HepG2 (cell line): ENCODE results near the gene E2F3. TPM values are rescaled to one million over a fixed set of nuclear protein-coding genes. Genes with fewer than 3 reads are reported as not detected.

Experiments used
- ATAC-seq: fragments of 200-7000 bp; cut with Tn5 transposase; 3 replicates; pipeline ENCODE4 v1.9.1; 2020; ENCODE audit warnings: mild to moderate bottlenecking, moderate library complexity
- BruUV-seq: library from RNA; stranded (reverse); fragments of 400-500 nt; replicated peaks from 2 replicates; lab custom pipeline; 2021; lab: Mats Ljungman, UMichigan
- CTCF ChIA-PET: fragments of 300-600 bp; formaldehyde crosslinking; extraction: SDS; loops from one replicate; lab custom pipeline; 2021; ENCODE audit warnings: low total read pairs, inconsistent platforms, low intra/inter-chr PET ratio; lab: Yijun Ruan, JAX
- POLR2A ChIA-PET: fragments of 350-600 bp; sonication (Branson Sonifier 250); formaldehyde crosslinking; loops from one replicate; lab custom pipeline; 2020; ENCODE audit warnings: antibody characterized with exemption, inconsistent platforms; lab: Yijun Ruan, JAX
- DNase-seq: peaks from one replicate; pipeline ENCODE4 v3.0.0-alpha.2; 2015; ENCODE audit warnings: low spot score
- FAIRE-seq: peaks from 3 replicates; lab custom pipeline; 2011; peaks lifted over from hg19 to GRCh38; lab: Jason Lieb, UNC
- H2AFZ ChIP-seq: one replicate; pipeline ENCODE4 v1.6.1; 2011; ENCODE audit warnings: low read length, inconsistent platforms
- H3K27ac ChIP-seq: fragments of 300-600 bp; 3 replicates; pipeline ENCODE4 v1.8.0; 2011; ENCODE audit warnings: mixed run types, mild to moderate bottlenecking, mixed read lengths, low read length, inconsistent platforms; ENCODE audit not compliant: insufficient read depth; ENCODE audit errors: extremely low read length
- H3K27me3 ChIP-seq, 2 experiments: fragments of 200-600 bp in 1 of 2; 2 replicates in 1 of 2; 3 replicates in 1 of 2; pipeline versions ENCODE4 v1.6.0 to v1.8.0; 2011; ENCODE audit warnings: low read length in 2 of 2, mild to moderate bottlenecking in 2 of 2, moderate library complexity in 2 of 2, inconsistent platforms in 1 of 2; ENCODE audit not compliant: insufficient read depth in 2 of 2, control insufficient read depth in 1 of 2
- H3K36me3 ChIP-seq, 2 experiments: fragments of 200-600 bp in 1 of 2; replicated peaks in 1 of 2; 2 replicates in 1 of 2; 3 replicates in 1 of 2; pipeline versions ENCODE4 v1.5.1 to v1.8.0; 2011; ENCODE audit warnings: low read length in 2 of 2, inconsistent platforms in 1 of 2; ENCODE audit not compliant: insufficient read depth in 2 of 2, control insufficient read depth in 1 of 2
- H3K4me1 ChIP-seq: 2 replicates; pipeline ENCODE4 v1.5.1; 2012; ENCODE audit warnings: low read length, inconsistent platforms; ENCODE audit not compliant: insufficient read depth
- H3K4me2 ChIP-seq: 2 replicates; pipeline ENCODE4 v1.6.0; 2011; ENCODE audit warnings: low read depth, low read length, inconsistent platforms
- H3K4me3 ChIP-seq, 3 experiments: fragments of 200-600 bp in 1 of 3; sonication (generic), shearing (Covaris generic) in 1 of 3; replicated peaks in 1 of 3; 2 replicates each; pipeline ENCODE4 v1.5.1; 2011 to 2016; ENCODE audit warnings: low read length in 3 of 3, inconsistent platforms in 2 of 3, low read depth in 2 of 3, mild to moderate bottlenecking in 2 of 3, control low read depth in 1 of 3, mixed read lengths in 1 of 3; ENCODE audit not compliant: insufficient read depth in 1 of 3
- H3K79me2 ChIP-seq: one replicate; pipeline ENCODE4 v1.6.1; 2011; ENCODE audit warnings: low read length, inconsistent platforms; ENCODE audit not compliant: insufficient read depth
- H3K9ac ChIP-seq: 2 replicates; pipeline ENCODE4 v1.6.0; 2011; ENCODE audit warnings: mild to moderate bottlenecking, low read depth, low read length, inconsistent platforms; ENCODE audit not compliant: insufficient read depth
- H3K9me3 ChIP-seq: 2 replicates; pipeline ENCODE4 v1.5.1; 2012; ENCODE audit warnings: mild to moderate bottlenecking, low read length
- H4K20me1 ChIP-seq: 2 replicates; pipeline ENCODE4 v1.6.0; 2011; ENCODE audit warnings: inconsistent platforms, mild to moderate bottlenecking, low read length, moderate library complexity; ENCODE audit not compliant: insufficient read depth
- ELF3 ChIP-seq: IDR thresholded peaks from 2 replicates; pipeline ENCODE4 v1.6.1; 2016; ENCODE audit warnings: missing genetic modification reagents, missing compliant biosample characterization
- ISL2 ChIP-seq: sonication (generic); formaldehyde crosslinking; IDR thresholded peaks from 2 replicates; pipeline ENCODE4 v1.5.0; 2020; ENCODE audit warnings: missing genetic modification reagents
- MED8 ChIP-seq: sonication (generic); formaldehyde crosslinking; IDR thresholded peaks from 2 replicates; pipeline ENCODE4 v1.8.1; 2023; ENCODE audit warnings: mild to moderate bottlenecking, missing genetic modification reagents; ENCODE audit not compliant: insufficient replicate concordance
- MXD4 ChIP-seq: IDR thresholded peaks from 2 replicates; pipeline ENCODE4 v1.6.1; 2016; ENCODE audit warnings: mild to moderate bottlenecking, missing biosample characterization, missing genetic modification reagents
- MXI1 ChIP-seq: IDR thresholded peaks from 3 replicates; pipeline ENCODE4 v1.6.1; 2012; ENCODE audit warnings: low read depth, low read length, inconsistent platforms, borderline replicate concordance
- PHB2 ChIP-seq: fragments of 450-650 bp; IDR thresholded peaks from 2 replicates; pipeline ENCODE4 v1.6.1; 2018; ENCODE audit not compliant: partially characterized antibody
- RBAK ChIP-seq: sonication (generic); formaldehyde crosslinking; IDR thresholded peaks from 2 replicates; pipeline ENCODE4 v1.5.1; 2020; ENCODE audit warnings: mild to moderate bottlenecking, missing genetic modification reagents
- SETDB1 ChIP-seq: sonication (generic); formaldehyde crosslinking; IDR thresholded peaks from 2 replicates; pipeline ENCODE4 v1.5.1; 2020; ENCODE audit warnings: missing genetic modification reagents, mild to moderate bottlenecking, borderline replicate concordance
- SRSF9 ChIP-seq: fragments of 200-400 bp; formaldehyde crosslinking; IDR thresholded peaks from 2 replicates; pipeline ENCODE4 v1.6.1; 2018; ENCODE audit warnings: borderline replicate concordance, mild to moderate bottlenecking, low read depth, low read length; ENCODE audit not compliant: insufficient read depth, poor library complexity, severe bottlenecking
- TOE1 ChIP-seq: sonication (generic); formaldehyde crosslinking; IDR thresholded peaks from 2 replicates; pipeline ENCODE4 v1.4.0; 2020; ENCODE audit warnings: mild to moderate bottlenecking, missing genetic modification reagents
- ZNF281 ChIP-seq: sonication (generic); formaldehyde crosslinking; IDR thresholded peaks from 2 replicates; pipeline ENCODE4 v1.4.0; 2020; ENCODE audit warnings: missing genetic modification reagents, borderline replicate concordance
- ZNF317 ChIP-seq: sonication (generic); formaldehyde crosslinking; IDR thresholded peaks from 2 replicates; pipeline ENCODE4 v1.5.0; 2020; ENCODE audit warnings: mild to moderate bottlenecking, missing genetic modification reagents
- ZNF660 ChIP-seq: sonication (generic); formaldehyde crosslinking; IDR thresholded peaks from 2 replicates; pipeline ENCODE4 v1.5.1; 2020; ENCODE audit warnings: mild to moderate bottlenecking, low read depth, missing genetic modification reagents, borderline replicate concordance
- ZNF788 ChIP-seq: sonication (generic); formaldehyde crosslinking; IDR thresholded peaks from 2 replicates; pipeline ENCODE4 v1.5.0; 2020; ENCODE audit warnings: mild to moderate bottlenecking, missing genetic modification reagents, borderline replicate concordance
- WGBS: methylation state at CpG from one replicate; pipeline ENCODE4 v1.1.6; 2017; ENCODE audit warnings: low lambda C conversion rate; 5-methylcytosine and 5-hydroxymethylcytosine counted together
- in situ Hi-C: cut with HindIII; loops from 2 replicates; pipeline ENCODE4 v1.10.0; 2017; ENCODE audit warnings: low pct_unique_long_range_greater_than_20kb; ENCODE audit not compliant: extremely low pct_ligation_motif_present
- intact Hi-C: fragments of 100-400 bp; cut with micrococcal nuclease; formaldehyde crosslinking; loops from one replicate; pipeline ENCODE4 v1.10.0; 2022; ENCODE audit not compliant: unreplicated experiment
- polyA plus RNA-seq, 8 experiments: library from polyadenylated mRNA; depleted of rRNA in 3 of 8; stranded (reverse) in 7 of 8; unstranded in 1 of 8; fragments of >200 nt; fragmentation: Illumina TruSeq in 4 of 8; extraction: Trizol in 4 of 8; gene quantifications; 2 replicates each; pipeline versions ENCODE4 v1.2.1 to v1.2.3, GENCODE V29; 2011 to 2016; ENCODE audit warnings: low read depth in 4 of 8, missing spikeins in 1 of 8, mixed read lengths in 1 of 8; ENCODE audit not compliant: insufficient read depth in 1 of 8
- total RNA-seq, 5 experiments: library from RNA; depleted of rRNA; stranded (reverse); fragments of >200 nt; fragmentation: Illumina TruSeq; extraction: Trizol; gene quantifications; 2 replicates each; pipeline ENCODE4 v1.2.3, GENCODE V29; 2016; ENCODE audit warnings: low read depth in 1 of 5
- TF ChIP-seq, protein P1 (sequence below): sonication (generic); formaldehyde crosslinking; IDR thresholded peaks from 2 replicates; pipeline ENCODE4 v1.8.1; 2022; ENCODE audit warnings: low read depth, mild to moderate bottlenecking, missing genetic modification reagents
- TF ChIP-seq, protein P2 (sequence below): sonication (generic); formaldehyde crosslinking; IDR thresholded peaks from 2 replicates; pipeline ENCODE4 v1.5.0; 2020; ENCODE audit warnings: missing genetic modification reagents
- TF ChIP-seq, protein P3 (sequence below): sonication (generic); formaldehyde crosslinking; IDR thresholded peaks from 2 replicates; pipeline ENCODE4 v1.9.0; 2022; ENCODE audit warnings: missing genetic modification reagents, mild to moderate bottlenecking, borderline replicate concordance

The E2F3 gene
- total and polyA plus RNA-seq, 2 of the 13 experiments (the other 11 are each of a cell fraction or from before 2014, with no cell fraction given) = 8.5 to 12.7 TPM

GRCh38 chr6:20417819-20418218 lies 16.1 kb downstream of the E2F3 start:
- no peak overlapping the region for H3K4me3 ChIP-seq
- H3K79me2 ChIP-seq = peaks cover 96% of the 10 kb centered on the region
- peaks cover 26% of the 10 kb centered on the region for H3K4me1 ChIP-seq
- 95% methylated on average over 6 of the region's 6 CpGs for WGBS
- FAIRE-seq (no peak), ATAC-seq (peak; percentile 20; the same call in 1 of the 3 replicates), DNase-seq (no peak)
- H3K36me3 ChIP-seq = peaks cover 5 to 14% of the 10 kb centered on the region in 2 experiments; a peak in 4 of 5 replicates
- H3K27ac ChIP-seq = no peak overlapping the region
- CTCF ChIA-PET = no interaction called here
- H3K27me3 ChIP-seq = no peaks in the 10 kb centered on the region
- intact Hi-C loops = no loop called here
- no peak overlapping the region for H2AFZ ChIP-seq
- H3K9ac ChIP-seq = no peak overlapping the region
- no TSS peak for BruUV-seq
- no peak overlapping the region for H3K4me2 ChIP-seq
- POLR2A ChIA-PET = no interaction called here
- H3K9me3 ChIP-seq = no peaks in the 10 kb centered on the region
- in situ Hi-C loops = no loop called here
- H4K20me1 ChIP-seq = peaks cover 11% of the 10 kb centered on the region; the same call in 1 of the 2 replicates
- TF ChIP-seq ISL2 (CRISPR knock-in tag) (no peak), MXD4 (no peak), ZNF281 (CRISPR knock-in tag) (no peak), PHB2 (no peak), TOE1 (CRISPR knock-in tag) (no peak), SETDB1 (CRISPR knock-in tag) (no peak), ZNF317 (no peak), ZNF660 (CRISPR knock-in tag) (no peak), MED8 (CRISPR knock-in tag) (no peak), ELF3 (CRISPR knock-in tag) (no peak), SRSF9 (no peak), MXI1 (no peak), RBAK (CRISPR knock-in tag) (no peak), ZNF788 (CRISPR knock-in tag) (no peak)
- TF ChIP-seq, protein P1, sequence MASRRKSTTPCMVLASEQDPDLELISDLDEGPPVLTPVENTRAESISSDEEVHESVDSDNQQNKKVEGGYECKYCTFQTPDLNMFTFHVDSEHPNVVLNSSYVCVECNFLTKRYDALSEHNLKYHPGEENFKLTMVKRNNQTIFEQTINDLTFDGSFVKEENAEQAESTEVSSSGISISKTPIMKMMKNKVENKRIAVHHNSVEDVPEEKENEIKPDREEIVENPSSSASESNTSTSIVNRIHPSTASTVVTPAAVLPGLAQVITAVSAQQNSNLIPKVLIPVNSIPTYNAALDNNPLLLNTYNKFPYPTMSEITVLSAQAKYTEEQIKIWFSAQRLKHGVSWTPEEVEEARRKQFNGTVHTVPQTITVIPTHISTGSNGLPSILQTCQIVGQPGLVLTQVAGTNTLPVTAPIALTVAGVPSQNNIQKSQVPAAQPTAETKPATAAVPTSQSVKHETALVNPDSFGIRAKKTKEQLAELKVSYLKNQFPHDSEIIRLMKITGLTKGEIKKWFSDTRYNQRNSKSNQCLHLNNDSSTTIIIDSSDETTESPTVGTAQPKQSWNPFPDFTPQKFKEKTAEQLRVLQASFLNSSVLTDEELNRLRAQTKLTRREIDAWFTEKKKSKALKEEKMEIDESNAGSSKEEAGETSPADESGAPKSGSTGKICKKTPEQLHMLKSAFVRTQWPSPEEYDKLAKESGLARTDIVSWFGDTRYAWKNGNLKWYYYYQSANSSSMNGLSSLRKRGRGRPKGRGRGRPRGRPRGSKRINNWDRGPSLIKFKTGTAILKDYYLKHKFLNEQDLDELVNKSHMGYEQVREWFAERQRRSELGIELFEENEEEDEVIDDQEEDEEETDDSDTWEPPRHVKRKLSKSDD (CRISPR knock-in tag) = no peak
- TF ChIP-seq, protein P2, sequence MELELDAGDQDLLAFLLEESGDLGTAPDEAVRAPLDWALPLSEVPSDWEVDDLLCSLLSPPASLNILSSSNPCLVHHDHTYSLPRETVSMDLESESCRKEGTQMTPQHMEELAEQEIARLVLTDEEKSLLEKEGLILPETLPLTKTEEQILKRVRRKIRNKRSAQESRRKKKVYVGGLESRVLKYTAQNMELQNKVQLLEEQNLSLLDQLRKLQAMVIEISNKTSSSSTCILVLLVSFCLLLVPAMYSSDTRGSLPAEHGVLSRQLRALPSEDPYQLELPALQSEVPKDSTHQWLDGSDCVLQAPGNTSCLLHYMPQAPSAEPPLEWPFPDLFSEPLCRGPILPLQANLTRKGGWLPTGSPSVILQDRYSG (CRISPR knock-in tag) = no peak
- TF ChIP-seq, protein P3, sequence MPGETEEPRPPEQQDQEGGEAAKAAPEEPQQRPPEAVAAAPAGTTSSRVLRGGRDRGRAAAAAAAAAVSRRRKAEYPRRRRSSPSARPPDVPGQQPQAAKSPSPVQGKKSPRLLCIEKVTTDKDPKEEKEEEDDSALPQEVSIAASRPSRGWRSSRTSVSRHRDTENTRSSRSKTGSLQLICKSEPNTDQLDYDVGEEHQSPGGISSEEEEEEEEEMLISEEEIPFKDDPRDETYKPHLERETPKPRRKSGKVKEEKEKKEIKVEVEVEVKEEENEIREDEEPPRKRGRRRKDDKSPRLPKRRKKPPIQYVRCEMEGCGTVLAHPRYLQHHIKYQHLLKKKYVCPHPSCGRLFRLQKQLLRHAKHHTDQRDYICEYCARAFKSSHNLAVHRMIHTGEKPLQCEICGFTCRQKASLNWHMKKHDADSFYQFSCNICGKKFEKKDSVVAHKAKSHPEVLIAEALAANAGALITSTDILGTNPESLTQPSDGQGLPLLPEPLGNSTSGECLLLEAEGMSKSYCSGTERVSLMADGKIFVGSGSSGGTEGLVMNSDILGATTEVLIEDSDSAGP (CRISPR knock-in tag) = no peak
